GM12891 (cell line): ENCODE data around the gene PKD2L2.

ENCODE experiments used
- POLR2A ChIP-seq: IDR thresholded peaks from 2 replicates; pipeline ENCODE4 v1.6.1; 2011; ENCODE audit warnings: low read depth, low read length, control low read depth
- POLR2AphosphoS5 ChIP-seq: IDR thresholded peaks from 2 replicates; pipeline ENCODE4 v1.6.1; 2011; ENCODE audit warnings: low read depth, low read length, control low read depth
- TAF1 ChIP-seq: IDR thresholded peaks from 2 replicates; pipeline ENCODE4 v1.6.1; 2011; ENCODE audit warnings: low read depth, low read length, control low read depth

DNA sequence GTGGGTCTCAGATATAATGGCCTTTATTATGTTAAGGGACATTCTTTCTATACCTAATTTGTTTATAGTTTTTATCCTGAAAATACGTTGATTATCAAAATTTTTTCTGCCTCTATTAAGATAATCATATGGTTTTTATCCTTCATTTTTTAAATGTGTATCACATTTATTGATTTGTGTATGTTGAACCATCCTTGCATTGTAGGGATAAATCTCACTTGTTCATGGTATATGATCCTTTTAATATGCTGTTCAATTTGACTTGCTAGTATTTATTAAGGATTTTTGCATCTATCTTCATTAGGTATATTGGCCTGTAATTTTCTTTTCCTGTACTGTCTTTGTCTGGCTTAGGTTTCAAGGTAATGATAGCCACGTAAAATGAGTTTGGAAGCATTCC, 25.5 kb downstream of the PKD2L2 start:
- TF ChIP-seq POLR2A = no peak
- no peak for TF ChIP-seq TAF1
- TF ChIP-seq POLR2AphosphoS5 = no peak
